GM12865 (cell line): ENCODE measurements around the gene ADAMTS10.

Experiments
- DNase-seq: peaks from one replicate; pipeline ENCODE4 v3.0.0; 2010; ENCODE audit warnings: low read depth
- H3K4me3 ChIP-seq: 2 replicates; pipeline ENCODE4 v1.5.1; 2011; ENCODE audit warnings: mild to moderate bottlenecking, low read depth, low read length, control low read depth
- TF ChIP-seq, protein P1 (sequence below): IDR thresholded peaks from 2 replicates; pipeline ENCODE4 v1.5.1; 2011; ENCODE audit warnings: low read length, control low read depth, low read depth, inconsistent platforms; ENCODE audit not compliant: insufficient read depth; ENCODE audit errors: missing control alignments

The ADAMTS10 gene

DNA sequence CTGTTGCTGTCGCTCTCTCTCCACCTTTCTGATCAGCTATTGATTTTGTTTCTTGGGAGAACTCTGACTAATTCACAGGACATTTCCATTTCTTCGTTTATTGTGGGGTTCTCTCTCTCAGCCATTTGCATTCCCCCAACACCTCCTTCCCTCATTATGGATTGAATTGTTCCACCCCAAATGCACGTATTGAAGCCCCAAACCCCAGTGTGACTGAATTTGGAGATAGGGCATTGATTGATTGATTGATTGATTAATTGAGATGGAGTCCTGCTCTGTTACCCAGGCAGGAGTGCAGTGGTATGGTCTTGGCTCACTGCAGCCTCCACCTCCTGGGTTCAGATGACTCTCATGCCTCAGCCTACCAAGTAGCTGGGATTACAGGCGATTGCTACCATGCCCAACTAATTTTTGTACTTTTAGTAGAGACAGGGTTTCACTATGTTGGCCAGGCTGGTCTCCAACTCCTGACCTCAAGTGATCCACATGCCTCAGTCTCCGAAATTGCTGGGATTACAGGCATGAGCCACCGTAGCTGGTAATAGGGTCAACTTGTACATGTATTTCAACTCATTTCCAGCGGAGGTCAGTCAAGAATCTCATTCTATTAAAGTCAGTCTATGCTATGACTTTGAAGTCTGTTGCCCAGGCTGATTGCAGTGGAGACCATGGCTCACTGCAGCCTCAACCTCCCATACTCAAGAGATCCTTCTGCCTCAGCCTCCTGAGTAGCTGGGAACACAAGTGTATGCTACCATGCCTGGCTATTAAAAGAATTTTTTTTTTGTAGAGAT is 33.5 kb upstream of the ADAMTS10 start:
- TF ChIP-seq, protein P1, sequence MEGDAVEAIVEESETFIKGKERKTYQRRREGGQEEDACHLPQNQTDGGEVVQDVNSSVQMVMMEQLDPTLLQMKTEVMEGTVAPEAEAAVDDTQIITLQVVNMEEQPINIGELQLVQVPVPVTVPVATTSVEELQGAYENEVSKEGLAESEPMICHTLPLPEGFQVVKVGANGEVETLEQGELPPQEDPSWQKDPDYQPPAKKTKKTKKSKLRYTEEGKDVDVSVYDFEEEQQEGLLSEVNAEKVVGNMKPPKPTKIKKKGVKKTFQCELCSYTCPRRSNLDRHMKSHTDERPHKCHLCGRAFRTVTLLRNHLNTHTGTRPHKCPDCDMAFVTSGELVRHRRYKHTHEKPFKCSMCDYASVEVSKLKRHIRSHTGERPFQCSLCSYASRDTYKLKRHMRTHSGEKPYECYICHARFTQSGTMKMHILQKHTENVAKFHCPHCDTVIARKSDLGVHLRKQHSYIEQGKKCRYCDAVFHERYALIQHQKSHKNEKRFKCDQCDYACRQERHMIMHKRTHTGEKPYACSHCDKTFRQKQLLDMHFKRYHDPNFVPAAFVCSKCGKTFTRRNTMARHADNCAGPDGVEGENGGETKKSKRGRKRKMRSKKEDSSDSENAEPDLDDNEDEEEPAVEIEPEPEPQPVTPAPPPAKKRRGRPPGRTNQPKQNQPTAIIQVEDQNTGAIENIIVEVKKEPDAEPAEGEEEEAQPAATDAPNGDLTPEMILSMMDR, result no peak
- no peak overlapping the region for H3K4me3 ChIP-seq
- DNase-seq, result no peak

DNA sequence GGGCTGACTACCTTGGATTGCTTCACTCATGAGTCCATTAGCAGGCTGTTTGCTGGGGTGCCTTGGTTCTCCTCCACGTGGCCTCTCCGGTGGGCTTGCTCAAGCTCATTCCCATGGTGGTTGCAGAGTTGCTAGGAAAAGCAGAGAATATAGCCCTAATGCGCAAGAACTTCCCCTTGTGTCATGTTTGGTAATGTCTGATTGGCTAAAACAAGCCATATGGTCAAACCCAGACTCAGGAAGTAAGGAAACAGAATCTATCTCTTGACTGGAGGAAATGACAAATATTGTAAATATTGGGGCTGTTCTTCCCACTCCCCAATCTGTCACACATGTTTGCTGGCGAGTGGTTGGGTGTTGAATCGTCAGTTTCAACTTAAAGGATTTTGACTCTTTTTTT is 32.0 kb upstream of the ADAMTS10 start:
- DNase-seq, result no peak
- TF ChIP-seq, protein P1, result no peak

DNA sequence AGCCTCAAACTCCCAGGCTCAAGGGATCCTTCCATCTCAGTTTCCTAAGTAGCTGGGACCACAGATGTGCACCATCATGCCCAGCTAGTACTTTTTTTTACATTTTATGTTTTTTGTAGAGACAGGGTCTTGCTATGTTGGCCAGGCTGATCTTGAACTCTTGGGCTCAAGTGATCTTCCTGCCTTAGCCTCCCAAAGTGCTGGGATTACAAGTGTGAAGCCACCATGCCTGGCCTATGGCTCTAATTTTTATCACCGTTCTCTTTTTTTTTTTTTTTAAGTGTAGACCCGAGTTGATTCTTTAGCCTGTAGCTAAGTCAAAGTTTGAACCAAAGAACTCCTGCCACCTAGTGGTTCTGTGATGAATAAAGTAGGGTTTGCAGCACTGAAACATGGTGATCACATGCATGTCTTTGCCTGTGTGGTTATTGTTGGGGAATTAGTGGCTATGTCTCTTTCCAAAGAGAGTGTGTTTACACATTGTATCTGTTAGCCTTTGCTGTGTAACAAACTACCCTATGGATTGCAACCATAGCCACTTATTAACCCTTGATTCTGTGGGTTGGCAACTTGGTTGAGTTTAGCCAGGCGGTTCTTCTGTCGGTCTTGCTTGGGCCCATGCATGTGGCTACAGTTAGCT is 31.5 kb upstream of the ADAMTS10 start:
- TF ChIP-seq, protein P1, result peak; percentile 48
- peak; percentile 49 for DNase-seq
- no peak overlapping the region for H3K4me3 ChIP-seq

More for the DNA sequence above, 32.0 kb upstream of the ADAMTS10 start:
- no peak overlapping the region for H3K4me3 ChIP-seq

DNA sequence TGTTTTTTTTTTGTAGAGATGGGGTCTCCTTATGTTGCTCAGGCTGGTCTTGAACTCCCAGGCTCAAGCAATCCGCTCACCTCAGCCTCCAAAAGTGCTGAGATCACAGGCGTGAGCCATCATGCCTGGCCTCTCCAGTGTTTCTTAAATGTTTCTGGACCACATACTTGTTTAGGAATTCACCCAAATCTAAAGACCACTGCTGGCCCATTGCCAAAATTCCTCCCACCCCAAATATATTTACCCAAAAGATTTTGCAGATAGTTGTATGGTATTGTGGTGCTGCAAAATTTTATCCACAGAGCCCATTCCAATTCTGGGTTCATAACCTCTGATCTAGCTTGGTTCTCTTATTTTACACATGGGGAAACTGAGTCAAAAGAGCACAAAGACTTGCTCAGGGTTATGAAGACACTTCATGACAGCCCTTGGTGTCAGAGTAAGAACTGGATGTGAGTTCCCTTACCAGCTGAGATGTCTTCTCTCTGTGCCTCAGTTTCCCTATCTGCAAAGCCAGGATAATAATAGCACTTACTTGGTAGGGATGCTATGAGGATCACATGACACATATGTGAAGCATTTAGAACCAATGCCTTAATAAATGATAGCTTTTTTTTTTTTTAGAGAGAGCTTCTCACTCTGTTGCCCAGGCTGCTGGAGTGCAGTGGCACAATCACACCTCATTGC is 30.8 kb upstream of the ADAMTS10 start:
- H3K4me3 ChIP-seq, result no peak overlapping the region
- TF ChIP-seq, protein P1, result no peak
- DNase-seq, result no peak

DNA sequence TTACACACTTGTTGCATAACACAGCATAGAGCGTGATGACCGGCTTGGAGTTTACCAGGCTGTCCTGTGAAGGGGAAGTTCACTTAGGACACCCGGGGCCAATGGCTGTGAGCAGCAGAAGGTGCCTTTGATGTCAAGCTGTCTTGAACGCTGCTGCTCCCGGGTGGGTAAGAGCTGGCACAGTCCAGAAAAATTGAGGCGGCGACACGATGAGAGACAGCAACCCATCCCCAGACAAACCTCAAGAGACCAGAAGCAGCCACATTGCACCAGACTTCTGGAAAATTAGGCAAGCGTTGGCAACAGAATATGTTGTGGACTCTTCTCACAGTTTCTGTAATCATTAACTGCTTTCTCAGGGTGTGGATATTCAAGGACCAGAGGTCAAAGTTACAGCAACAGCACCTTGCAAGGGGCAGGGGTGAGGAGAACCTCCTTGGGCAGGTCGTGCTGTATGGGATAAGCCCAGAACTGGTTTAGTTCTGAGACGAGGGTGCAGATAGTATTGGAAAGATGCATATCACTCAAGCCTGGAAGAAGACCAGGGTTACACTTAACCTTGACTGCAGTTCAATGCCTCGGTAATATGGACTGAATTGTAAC is 30.0 kb upstream of the ADAMTS10 start:
- no peak overlapping the region for H3K4me3 ChIP-seq
- no peak for DNase-seq
- TF ChIP-seq, protein P1, result no peak

DNA sequence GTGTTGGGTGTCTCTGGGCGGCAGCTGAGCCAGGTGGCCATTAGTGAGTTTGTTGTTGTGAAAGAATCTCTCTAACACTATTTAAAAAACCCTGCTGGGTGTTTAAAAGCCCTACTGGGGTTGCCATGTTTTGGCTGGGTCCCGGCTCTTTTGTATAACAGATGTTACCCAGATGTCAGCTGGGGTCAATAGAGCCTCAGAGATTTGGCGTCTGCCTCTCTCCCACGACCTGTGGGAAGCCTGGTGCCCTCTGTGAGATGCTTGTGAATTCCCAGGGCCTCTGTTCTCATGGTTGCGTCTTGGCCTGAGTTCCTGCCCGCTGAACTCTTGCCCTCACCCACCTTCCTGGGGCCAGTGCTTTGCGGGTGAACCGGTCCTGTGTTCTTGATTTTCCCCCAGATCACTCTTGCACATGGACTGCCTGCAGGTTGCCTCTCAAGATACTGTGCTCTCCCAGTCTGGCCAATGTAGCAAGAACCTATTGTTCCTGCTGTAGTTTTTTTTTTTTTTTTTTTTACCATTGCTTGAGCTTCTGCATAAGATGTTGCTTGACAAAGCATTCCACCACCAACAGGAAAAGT is 29.4 kb upstream of the ADAMTS10 start:
- TF ChIP-seq, protein P1, result no peak
- DNase-seq, result no peak
- H3K4me3 ChIP-seq, result no peak overlapping the region
